Kidney epithelial cell (primary cell): ENCODE measurements around the gene HLCS. TPM values are rescaled to one million over a fixed set of nuclear protein-coding genes. Genes with fewer than 3 reads are reported as not detected.

ENCODE experiments used
- DNase-seq: peaks from one replicate; pipeline ENCODE4 v3.0.0-alpha.2; 2010; ENCODE audit warnings: low read depth
- H3K27me3 ChIP-seq: 2 replicates; pipeline ENCODE4 v1.6.0; 2011; ENCODE audit warnings: low read length; ENCODE audit not compliant: control insufficient read depth, insufficient read depth
- H3K36me3 ChIP-seq: 2 replicates; pipeline ENCODE4 v1.5.1; 2011; ENCODE audit warnings: low read length; ENCODE audit not compliant: control insufficient read depth, insufficient read depth
- H3K4me3 ChIP-seq: 2 replicates; pipeline ENCODE4 v1.5.1; 2011; ENCODE audit warnings: low read depth, mild to moderate bottlenecking, control low read depth, low read length
- CTCF ChIP-seq: IDR thresholded peaks from 2 replicates; pipeline ENCODE4 v1.5.1; 2011; ENCODE audit warnings: mild to moderate bottlenecking, moderate library complexity, low read length, control low read depth, inconsistent platforms; ENCODE audit not compliant: insufficient read depth, poor library complexity, severe bottlenecking
- total RNA-seq: library from RNA; depleted of rRNA; stranded (reverse); fragments of >200 nt; gene quantifications from 2 replicates; pipeline ENCODE4 v1.2.3, GENCODE V29; 2015

Gene HLCS
- total RNA-seq, 1 donor from 2014 or later, result 26.7 TPM

DNA sequence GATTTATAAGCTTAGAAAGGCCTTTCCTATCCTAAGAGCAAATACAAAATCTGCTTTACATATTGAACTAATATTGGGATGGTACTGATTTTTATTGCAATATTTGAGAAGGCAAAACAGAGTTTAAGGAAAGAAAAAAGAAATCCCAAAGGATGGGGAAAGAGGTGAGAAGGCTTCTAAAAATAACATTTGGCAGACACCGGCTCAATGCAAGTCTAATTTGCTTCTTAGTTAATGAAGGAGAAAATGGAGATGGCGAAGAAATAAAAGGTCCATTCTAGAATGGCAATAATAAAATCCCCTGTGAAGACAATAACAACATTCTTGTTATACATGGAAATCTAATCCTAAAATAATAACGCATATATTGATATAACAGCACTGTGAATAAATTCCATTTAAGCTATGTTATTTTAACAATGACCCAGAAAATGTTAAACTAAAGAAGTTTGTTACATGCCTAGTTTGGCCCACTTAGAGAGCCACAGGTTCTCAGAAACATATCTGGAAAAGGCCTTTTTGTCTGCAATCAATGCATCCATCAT is 117.7 kb downstream of the HLCS start:
- DNase-seq, result no peak
- Histone ChIP-seq H3K36me3 (no peaks in the 10 kb centered on the region), H3K27me3 (no peaks in the 10 kb centered on the region), H3K4me3 (no peak overlapping the region)
- TF ChIP-seq CTCF, result no peak

- TF ChIP-seq CTCF, result no peak
- peak; percentile 58 for DNase-seq
- no peaks in the 10 kb centered on the region for H3K36me3 ChIP-seq
- no peaks in the 10 kb centered on the region for H3K27me3 ChIP-seq
- no peak overlapping the region for H3K4me3 ChIP-seq
These were observed 119.3 kb downstream of the HLCS start for GRCh38 chr21:36847189-36847588.

DNA sequence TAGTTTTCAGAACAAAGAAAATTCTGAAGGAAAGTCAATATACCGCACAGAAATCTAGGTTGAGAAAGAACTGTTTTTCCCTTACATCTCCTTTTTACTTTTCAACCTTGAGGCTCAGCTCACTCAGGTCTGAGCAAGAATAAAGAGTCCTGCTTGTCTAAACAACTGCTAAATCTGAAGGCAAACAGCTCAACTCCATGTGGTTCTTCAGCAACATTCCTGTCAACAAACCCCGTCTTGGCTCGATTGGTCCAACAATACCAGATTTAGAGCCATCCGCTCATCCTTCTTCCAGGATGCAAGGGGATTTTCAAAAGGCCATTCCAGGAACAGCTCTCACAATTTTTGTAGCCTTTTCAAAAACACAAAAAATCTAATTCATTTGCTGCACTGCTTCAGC is 119.8 kb downstream of the HLCS start:
- Histone ChIP-seq H3K27me3 (no peaks in the 10 kb centered on the region), H3K4me3 (no peak overlapping the region), H3K36me3 (no peaks in the 10 kb centered on the region)
- no peak for DNase-seq
- TF ChIP-seq CTCF, result no peak

DNA sequence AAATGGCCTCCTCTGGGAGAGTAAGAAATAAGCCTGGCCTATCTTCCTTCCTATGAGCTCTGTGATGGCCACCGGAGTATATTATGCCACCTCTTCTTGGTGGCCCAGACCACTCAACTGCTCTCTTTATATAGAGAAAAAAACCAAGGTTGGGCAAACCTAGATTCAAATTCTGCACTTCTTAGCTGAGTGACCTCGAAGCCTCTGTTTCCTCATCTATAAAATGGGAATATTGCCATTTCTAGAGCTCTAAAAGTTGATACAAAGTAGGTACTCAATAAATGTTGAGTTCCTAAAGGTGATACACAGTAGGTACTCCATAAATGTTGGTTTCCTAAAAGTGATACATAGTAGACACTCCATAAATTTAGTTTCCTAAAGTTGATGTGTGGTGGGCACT is 120.7 kb downstream of the HLCS start:
- TF ChIP-seq CTCF, result no peak
- H3K27me3 ChIP-seq, result no peaks in the 10 kb centered on the region
- no peaks in the 10 kb centered on the region for H3K36me3 ChIP-seq
- DNase-seq, result no peak
- no peak overlapping the region for H3K4me3 ChIP-seq

DNA sequence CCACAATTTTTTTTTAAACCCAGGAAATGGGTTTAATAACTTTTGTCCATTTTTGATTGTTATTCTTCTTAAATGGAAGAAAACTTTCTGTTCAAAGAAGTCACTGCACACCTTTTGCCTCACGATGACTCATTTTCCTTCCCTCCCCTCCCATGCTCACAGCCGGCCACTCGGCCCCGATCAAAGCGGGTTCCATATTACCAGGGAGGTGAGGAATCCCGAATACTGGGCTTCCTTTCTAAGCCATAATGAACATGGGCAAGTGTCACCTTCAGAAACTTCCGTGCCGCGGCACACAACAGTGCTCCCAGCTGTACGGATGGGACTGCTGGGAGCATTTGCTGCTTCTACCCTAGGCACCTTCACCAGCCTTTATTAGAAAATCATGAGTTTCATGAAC is 121.4 kb downstream of the HLCS start:
- no peaks in the 10 kb centered on the region for H3K36me3 ChIP-seq
- no peaks in the 10 kb centered on the region for H3K27me3 ChIP-seq
- DNase-seq, result no peak
- no peak overlapping the region for H3K4me3 ChIP-seq
- no peak for TF ChIP-seq CTCF

- H3K27me3 ChIP-seq, result no peaks in the 10 kb centered on the region
- no peaks in the 10 kb centered on the region for H3K36me3 ChIP-seq
- TF ChIP-seq CTCF, result no peak
- H3K4me3 ChIP-seq, result no peak overlapping the region
- no peak for DNase-seq
These were observed 124.6 kb downstream of the HLCS start for GRCh38 chr21:36841866-36842265.
